WTC11 (cell line): ENCODE data around the gene RSPRY1. TPM values are rescaled to one million over a fixed set of nuclear protein-coding genes. Genes with fewer than 3 reads are reported as not detected.

Experiments
- ATAC-seq: fragments of 200-7000 bp; cut with Tn5 transposase; 2 replicates; pipeline ENCODE4 v1.10.0; 2021; ENCODE audit warnings: mild to moderate bottlenecking, moderate library complexity
- CTCF ChIA-PET: fragments of 300-600 bp; sonication (Branson Sonifier 250); formaldehyde crosslinking; loops from one replicate; lab custom pipeline; 2021; ENCODE audit warnings: antibody characterized with exemption; lab: Charles Lee
- POLR2A ChIA-PET: fragments of 350-600 bp; sonication (Branson Sonifier 250); formaldehyde crosslinking; loops from one replicate; lab custom pipeline; 2021; ENCODE audit warnings: antibody characterized with exemption; lab: Charles Lee
- DNase-seq: peaks from one replicate; pipeline ENCODE4 v3.0.0; 2021; ENCODE audit warnings: low spot score
- H3K27ac Mint-ChIP-seq: 2 replicates; pipeline ENCODE4 v1.8.0; 2021; ENCODE audit warnings: mixed read lengths
- H3K27me3 Mint-ChIP-seq: 2 replicates; pipeline ENCODE4 v1.8.0; 2021; ENCODE audit warnings: low read depth, mild to moderate bottlenecking, moderate library complexity, mixed read lengths
- H3K36me3 Mint-ChIP-seq: 2 replicates; pipeline ENCODE4 v1.8.0; 2021; ENCODE audit warnings: mixed read lengths
- H3K4me1 Mint-ChIP-seq: 2 replicates; pipeline ENCODE4 v1.8.0; 2022; ENCODE audit warnings: mixed read lengths
- H3K4me3 Mint-ChIP-seq: 2 replicates; pipeline ENCODE4 v1.8.0; 2021; ENCODE audit warnings: mild to moderate bottlenecking, moderate library complexity, mixed read lengths
- H3K9me3 Mint-ChIP-seq: 2 replicates; pipeline ENCODE4 v1.8.0; 2021; ENCODE audit warnings: mixed read lengths
- CBFB ChIP-seq: sonication (generic); formaldehyde crosslinking; IDR thresholded peaks from 2 replicates; pipeline ENCODE4 v1.8.1; 2022; ENCODE audit warnings: mild to moderate bottlenecking, low read depth, missing genetic modification reagents
- ELF4 ChIP-seq: sonication (generic); formaldehyde crosslinking; IDR thresholded peaks from 2 replicates; pipeline ENCODE4 v1.8.1; 2022; ENCODE audit warnings: low read depth, mild to moderate bottlenecking, moderate library complexity, missing genetic modification reagents
- ESRRA ChIP-seq: sonication (generic); formaldehyde crosslinking; IDR thresholded peaks from 2 replicates; pipeline ENCODE4 v1.8.1; 2022; ENCODE audit warnings: mild to moderate bottlenecking, missing genetic modification reagents, borderline replicate concordance
- GABPB1 ChIP-seq: sonication (generic); formaldehyde crosslinking; IDR thresholded peaks from 2 replicates; pipeline ENCODE4 v1.8.1; 2023; ENCODE audit warnings: mild to moderate bottlenecking, missing genetic modification reagents
- GTF2I ChIP-seq: fragments of 250-450 bp; sonication (Bioruptor Pico); conservative IDR thresholded peaks from 2 replicates; pipeline ENCODE4 v1.4.0; 2021; ENCODE audit warnings: mild to moderate bottlenecking
- JUN ChIP-seq: sonication (generic); formaldehyde crosslinking; IDR thresholded peaks from 2 replicates; pipeline ENCODE4 v1.8.0; 2023; ENCODE audit warnings: mild to moderate bottlenecking, missing genetic modification reagents
- NR1H2 ChIP-seq: sonication (generic); formaldehyde crosslinking; IDR thresholded peaks from 2 replicates; pipeline ENCODE4 v1.9.0; 2021; ENCODE audit warnings: mild to moderate bottlenecking, moderate library complexity, missing genetic modification reagents
- TCF7 ChIP-seq: sonication (generic); formaldehyde crosslinking; IDR thresholded peaks from 2 replicates; pipeline ENCODE4 v1.8.0; 2022; ENCODE audit warnings: mild to moderate bottlenecking, low read depth, missing genetic modification reagents, moderate library complexity
- ZBTB21 ChIP-seq: sonication (generic); formaldehyde crosslinking; IDR thresholded peaks from 2 replicates; pipeline ENCODE4 v1.8.1; 2023; ENCODE audit warnings: mild to moderate bottlenecking, missing genetic modification reagents, borderline replicate concordance
- ZNF121 ChIP-seq: sonication (generic); formaldehyde crosslinking; IDR thresholded peaks from 2 replicates; pipeline ENCODE4 v1.8.0; 2023; ENCODE audit warnings: missing genetic modification reagents
- ZNF232 ChIP-seq: sonication (generic); formaldehyde crosslinking; IDR thresholded peaks from 2 replicates; pipeline ENCODE4 v1.8.0; 2022; ENCODE audit warnings: mild to moderate bottlenecking, missing genetic modification reagents
- ZNF425 ChIP-seq: fragments of 250-450 bp; sonication (Bioruptor Pico); conservative IDR thresholded peaks from 2 replicates; pipeline ENCODE4 v1.9.0; 2021; ENCODE audit warnings: mild to moderate bottlenecking
- total RNA-seq: library from RNA; stranded (reverse); gene quantifications from 3 replicates; pipeline ENCODE4 v1.2.3, GENCODE V29; 2021
- TF ChIP-seq, protein P1 (sequence below): sonication (generic); formaldehyde crosslinking; conservative IDR thresholded peaks from 2 replicates; pipeline ENCODE4 v1.8.1; 2023; ENCODE audit warnings: mild to moderate bottlenecking, low read depth, missing genetic modification reagents, moderate library complexity
- TF ChIP-seq, protein P2 (sequence below): sonication (generic); formaldehyde crosslinking; IDR thresholded peaks from 2 replicates; pipeline ENCODE4 v1.8.1; 2022; ENCODE audit warnings: mild to moderate bottlenecking, missing genetic modification reagents, moderate library complexity, borderline replicate concordance
- TF ChIP-seq, protein P3 (sequence below): sonication (generic); formaldehyde crosslinking; IDR thresholded peaks from 2 replicates; pipeline ENCODE4 v1.8.1; 2023; ENCODE audit warnings: mild to moderate bottlenecking, missing genetic modification reagents, borderline replicate concordance

RSPRY1 gene
- total RNA-seq, 1 experiment from 2014 or later: 26.8 TPM

- TF ChIP-seq ESRRA (CRISPR knock-in tag) (no peak), TCF7 (CRISPR knock-in tag) (no peak), ZNF425 (no peak), ZBTB21 (CRISPR knock-in tag) (no peak), ZNF121 (no peak), ZNF232 (CRISPR knock-in tag) (no peak), GTF2I (no peak), CBFB (CRISPR knock-in tag) (no peak), JUN (CRISPR knock-in tag) (no peak), NR1H2 (CRISPR knock-in tag) (no peak), GABPB1 (CRISPR knock-in tag) (no peak), ELF4 (CRISPR knock-in tag) (no peak)
- TF ChIP-seq, protein P1, sequence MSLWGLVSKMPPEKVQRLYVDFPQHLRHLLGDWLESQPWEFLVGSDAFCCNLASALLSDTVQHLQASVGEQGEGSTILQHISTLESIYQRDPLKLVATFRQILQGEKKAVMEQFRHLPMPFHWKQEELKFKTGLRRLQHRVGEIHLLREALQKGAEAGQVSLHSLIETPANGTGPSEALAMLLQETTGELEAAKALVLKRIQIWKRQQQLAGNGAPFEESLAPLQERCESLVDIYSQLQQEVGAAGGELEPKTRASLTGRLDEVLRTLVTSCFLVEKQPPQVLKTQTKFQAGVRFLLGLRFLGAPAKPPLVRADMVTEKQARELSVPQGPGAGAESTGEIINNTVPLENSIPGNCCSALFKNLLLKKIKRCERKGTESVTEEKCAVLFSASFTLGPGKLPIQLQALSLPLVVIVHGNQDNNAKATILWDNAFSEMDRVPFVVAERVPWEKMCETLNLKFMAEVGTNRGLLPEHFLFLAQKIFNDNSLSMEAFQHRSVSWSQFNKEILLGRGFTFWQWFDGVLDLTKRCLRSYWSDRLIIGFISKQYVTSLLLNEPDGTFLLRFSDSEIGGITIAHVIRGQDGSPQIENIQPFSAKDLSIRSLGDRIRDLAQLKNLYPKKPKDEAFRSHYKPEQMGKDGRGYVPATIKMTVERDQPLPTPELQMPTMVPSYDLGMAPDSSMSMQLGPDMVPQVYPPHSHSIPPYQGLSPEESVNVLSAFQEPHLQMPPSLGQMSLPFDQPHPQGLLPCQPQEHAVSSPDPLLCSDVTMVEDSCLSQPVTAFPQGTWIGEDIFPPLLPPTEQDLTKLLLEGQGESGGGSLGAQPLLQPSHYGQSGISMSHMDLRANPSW (CRISPR knock-in tag): no peak
- TF ChIP-seq, protein P2, sequence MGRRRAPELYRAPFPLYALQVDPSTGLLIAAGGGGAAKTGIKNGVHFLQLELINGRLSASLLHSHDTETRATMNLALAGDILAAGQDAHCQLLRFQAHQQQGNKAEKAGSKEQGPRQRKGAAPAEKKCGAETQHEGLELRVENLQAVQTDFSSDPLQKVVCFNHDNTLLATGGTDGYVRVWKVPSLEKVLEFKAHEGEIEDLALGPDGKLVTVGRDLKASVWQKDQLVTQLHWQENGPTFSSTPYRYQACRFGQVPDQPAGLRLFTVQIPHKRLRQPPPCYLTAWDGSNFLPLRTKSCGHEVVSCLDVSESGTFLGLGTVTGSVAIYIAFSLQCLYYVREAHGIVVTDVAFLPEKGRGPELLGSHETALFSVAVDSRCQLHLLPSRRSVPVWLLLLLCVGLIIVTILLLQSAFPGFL (CRISPR knock-in tag): no peak
- TF ChIP-seq, protein P3, sequence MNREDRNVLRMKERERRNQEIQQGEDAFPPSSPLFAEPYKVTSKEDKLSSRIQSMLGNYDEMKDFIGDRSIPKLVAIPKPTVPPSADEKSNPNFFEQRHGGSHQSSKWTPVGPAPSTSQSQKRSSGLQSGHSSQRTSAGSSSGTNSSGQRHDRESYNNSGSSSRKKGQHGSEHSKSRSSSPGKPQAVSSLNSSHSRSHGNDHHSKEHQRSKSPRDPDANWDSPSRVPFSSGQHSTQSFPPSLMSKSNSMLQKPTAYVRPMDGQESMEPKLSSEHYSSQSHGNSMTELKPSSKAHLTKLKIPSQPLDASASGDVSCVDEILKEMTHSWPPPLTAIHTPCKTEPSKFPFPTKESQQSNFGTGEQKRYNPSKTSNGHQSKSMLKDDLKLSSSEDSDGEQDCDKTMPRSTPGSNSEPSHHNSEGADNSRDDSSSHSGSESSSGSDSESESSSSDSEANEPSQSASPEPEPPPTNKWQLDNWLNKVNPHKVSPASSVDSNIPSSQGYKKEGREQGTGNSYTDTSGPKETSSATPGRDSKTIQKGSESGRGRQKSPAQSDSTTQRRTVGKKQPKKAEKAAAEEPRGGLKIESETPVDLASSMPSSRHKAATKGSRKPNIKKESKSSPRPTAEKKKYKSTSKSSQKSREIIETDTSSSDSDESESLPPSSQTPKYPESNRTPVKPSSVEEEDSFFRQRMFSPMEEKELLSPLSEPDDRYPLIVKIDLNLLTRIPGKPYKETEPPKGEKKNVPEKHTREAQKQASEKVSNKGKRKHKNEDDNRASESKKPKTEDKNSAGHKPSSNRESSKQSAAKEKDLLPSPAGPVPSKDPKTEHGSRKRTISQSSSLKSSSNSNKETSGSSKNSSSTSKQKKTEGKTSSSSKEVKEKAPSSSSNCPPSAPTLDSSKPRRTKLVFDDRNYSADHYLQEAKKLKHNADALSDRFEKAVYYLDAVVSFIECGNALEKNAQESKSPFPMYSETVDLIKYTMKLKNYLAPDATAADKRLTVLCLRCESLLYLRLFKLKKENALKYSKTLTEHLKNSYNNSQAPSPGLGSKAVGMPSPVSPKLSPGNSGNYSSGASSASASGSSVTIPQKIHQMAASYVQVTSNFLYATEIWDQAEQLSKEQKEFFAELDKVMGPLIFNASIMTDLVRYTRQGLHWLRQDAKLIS (CRISPR knock-in tag): no peak
- DNase-seq (no peak), ATAC-seq (no peak)
- Mint-ChIP-seq H3K27ac (no peak overlapping the region), H3K27me3 (no peaks in the 10 kb centered on the region), H3K36me3 (peaks cover 55% of the 10 kb centered on the region), H3K4me3 (no peak overlapping the region), H3K9me3 (no peaks in the 10 kb centered on the region), H3K4me1 (no peaks in the 10 kb centered on the region)
- CTCF ChIA-PET: interaction anchor here (0.6 kb wide), 1 partner anchor 289 kb away, joined by 5 read pairs; no protein-coding TSS in a partner anchor
- POLR2A ChIA-PET: no interaction called here
Observed at GRCh38 chr16:57231821-57232350, 45.8 kb downstream of the RSPRY1 start.
